Calu3 (cell line): Measurements from ENCODE around the gene GNPTAB. TPM values are rescaled to one million over a fixed set of nuclear protein-coding genes. Genes with fewer than 3 reads are reported as not detected.

Experiments used
- BruUV-seq: library from RNA; stranded (reverse); fragments of 400-500 nt; replicated peaks from 2 replicates; lab custom pipeline; 2021; lab: Mats Ljungman, UMichigan
- CTCF ChIA-PET: fragments of 300-600 bp; sonication (Branson Sonifier 250); formaldehyde crosslinking; loops from one replicate; lab custom pipeline; 2022; ENCODE audit warnings: antibody characterized with exemption; lab: Charles Lee
- DNase-seq: peaks from one replicate; pipeline ENCODE4 v3.0.0; 2022
- H3K27ac Mint-ChIP-seq: one replicate; pipeline ENCODE4 v1.8.0; 2022; ENCODE audit warnings: mixed read lengths; ENCODE audit not compliant: unreplicated experiment
- H3K27me3 Mint-ChIP-seq: one replicate; pipeline ENCODE4 v1.8.0; 2022; ENCODE audit warnings: mixed read lengths; ENCODE audit not compliant: unreplicated experiment
- H3K36me3 Mint-ChIP-seq: one replicate; pipeline ENCODE4 v1.8.0; 2022; ENCODE audit warnings: mild to moderate bottlenecking, moderate library complexity, mixed read lengths; ENCODE audit not compliant: insufficient read depth, unreplicated experiment
- H3K4me1 Mint-ChIP-seq: one replicate; pipeline ENCODE4 v1.8.0; 2022; ENCODE audit warnings: mild to moderate bottlenecking, low read depth, mixed read lengths; ENCODE audit not compliant: unreplicated experiment
- H3K4me3 Mint-ChIP-seq: one replicate; pipeline ENCODE4 v1.8.0; 2022; ENCODE audit warnings: mild to moderate bottlenecking, low read depth, moderate library complexity, mixed read lengths; ENCODE audit not compliant: unreplicated experiment
- H3K9me3 Mint-ChIP-seq: one replicate; pipeline ENCODE4 v1.8.0; 2022; ENCODE audit warnings: low read depth, mixed read lengths; ENCODE audit not compliant: unreplicated experiment
- CTCF ChIP-seq: fragments of 200-600 bp; IDR thresholded peaks from one replicate; pipeline ENCODE4 v1.8.0; 2022; ENCODE audit warnings: antibody characterized with exemption; ENCODE audit not compliant: unreplicated experiment
- intact Hi-C: fragments of 100-400 bp; cut with micrococcal nuclease; formaldehyde crosslinking; loops from one replicate; pipeline ENCODE4 v1.10.0; 2022; ENCODE audit not compliant: unreplicated experiment
- total RNA-seq: library from RNA; stranded (reverse); gene quantifications from 2 replicates; pipeline ENCODE4 v1.2.3, GENCODE V29; 2022

GNPTAB gene
- total RNA-seq, 1 experiment from 2014 or later: 36.0 TPM

GRCh38 chr12:101696251-101697196 lies 134.2 kb downstream of the GNPTAB start:
- no TSS peak for BruUV-seq
- Mint-ChIP-seq H3K27ac (peak overlapping the region; percentile 52), H3K4me1 (peaks cover 48% of the 10 kb centered on the region), H3K4me3 (peak overlapping the region; percentile 92), H3K27me3 (no peaks in the 10 kb centered on the region), H3K9me3 (no peaks in the 10 kb centered on the region), H3K36me3 (peaks cover 30% of the 10 kb centered on the region)
- no peak for TF ChIP-seq CTCF
- no peak for DNase-seq
- CTCF ChIA-PET: no interaction called here
- intact Hi-C loops: loop anchor here (5.0 kb wide), 1 partner anchor 79 kb away; no protein-coding TSS in a partner anchor

- BruUV-seq: no TSS peak
- Mint-ChIP-seq H3K27ac (no peak overlapping the region), H3K27me3 (no peaks in the 10 kb centered on the region), H3K9me3 (no peaks in the 10 kb centered on the region), H3K36me3 (peaks cover 30% of the 10 kb centered on the region), H3K4me3 (no peak overlapping the region), H3K4me1 (peaks cover 42% of the 10 kb centered on the region)
- no peak for DNase-seq
- intact Hi-C loops: loop anchor here (5.0 kb wide), 1 partner anchor 78 kb away; no protein-coding TSS in a partner anchor
- CTCF ChIA-PET: no interaction called here
- no peak for TF ChIP-seq CTCF
Measured at GRCh38 chr12:101695706-101696105, 135.1 kb downstream of the GNPTAB start.

Other genes with a start within 250 kb of the GNPTAB start
- gene MYBPC1, start 236.0 kb downstream of the GNPTAB start, total RNA-seq: not detected in 2 replicates
- 45.5 and 49.2 TPM in 2 replicates for gene CHPT1, start 133.3 kb downstream of the GNPTAB start, total RNA-seq
- gene SYCP3, start 91.5 kb downstream of the GNPTAB start, total RNA-seq: 0.12 TPM in 1 of 2 replicates, not detected in the other
- gene DRAM1, start 46.6 kb upstream of the GNPTAB start, total RNA-seq: 26.8 and 28.1 TPM in 2 replicates
- gene WASHC3, start 231.0 kb upstream of the GNPTAB start, total RNA-seq: 34.3 and 36.0 TPM in 2 replicates